Suppressor macrophage treated with lipopolysaccharide for 1 hour (primary cell): ENCODE results near the gene BDH1.
"Not testable (repeated sequence)": the region's sequence is repeated elsewhere in the genome, so short reads cannot be mapped to it uniquely, and the experiment has no call there.

ENCODE experiments used
- DNase-seq, 3 donors: peaks; one replicate each; pipeline ENCODE4 v3.0.0-alpha.2; 2020 to 2022

BDH1 gene, protein sequence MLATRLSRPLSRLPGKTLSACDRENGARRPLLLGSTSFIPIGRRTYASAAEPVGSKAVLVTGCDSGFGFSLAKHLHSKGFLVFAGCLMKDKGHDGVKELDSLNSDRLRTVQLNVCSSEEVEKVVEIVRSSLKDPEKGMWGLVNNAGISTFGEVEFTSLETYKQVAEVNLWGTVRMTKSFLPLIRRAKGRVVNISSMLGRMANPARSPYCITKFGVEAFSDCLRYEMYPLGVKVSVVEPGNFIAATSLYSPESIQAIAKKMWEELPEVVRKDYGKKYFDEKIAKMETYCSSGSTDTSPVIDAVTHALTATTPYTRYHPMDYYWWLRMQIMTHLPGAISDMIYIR

DNA sequence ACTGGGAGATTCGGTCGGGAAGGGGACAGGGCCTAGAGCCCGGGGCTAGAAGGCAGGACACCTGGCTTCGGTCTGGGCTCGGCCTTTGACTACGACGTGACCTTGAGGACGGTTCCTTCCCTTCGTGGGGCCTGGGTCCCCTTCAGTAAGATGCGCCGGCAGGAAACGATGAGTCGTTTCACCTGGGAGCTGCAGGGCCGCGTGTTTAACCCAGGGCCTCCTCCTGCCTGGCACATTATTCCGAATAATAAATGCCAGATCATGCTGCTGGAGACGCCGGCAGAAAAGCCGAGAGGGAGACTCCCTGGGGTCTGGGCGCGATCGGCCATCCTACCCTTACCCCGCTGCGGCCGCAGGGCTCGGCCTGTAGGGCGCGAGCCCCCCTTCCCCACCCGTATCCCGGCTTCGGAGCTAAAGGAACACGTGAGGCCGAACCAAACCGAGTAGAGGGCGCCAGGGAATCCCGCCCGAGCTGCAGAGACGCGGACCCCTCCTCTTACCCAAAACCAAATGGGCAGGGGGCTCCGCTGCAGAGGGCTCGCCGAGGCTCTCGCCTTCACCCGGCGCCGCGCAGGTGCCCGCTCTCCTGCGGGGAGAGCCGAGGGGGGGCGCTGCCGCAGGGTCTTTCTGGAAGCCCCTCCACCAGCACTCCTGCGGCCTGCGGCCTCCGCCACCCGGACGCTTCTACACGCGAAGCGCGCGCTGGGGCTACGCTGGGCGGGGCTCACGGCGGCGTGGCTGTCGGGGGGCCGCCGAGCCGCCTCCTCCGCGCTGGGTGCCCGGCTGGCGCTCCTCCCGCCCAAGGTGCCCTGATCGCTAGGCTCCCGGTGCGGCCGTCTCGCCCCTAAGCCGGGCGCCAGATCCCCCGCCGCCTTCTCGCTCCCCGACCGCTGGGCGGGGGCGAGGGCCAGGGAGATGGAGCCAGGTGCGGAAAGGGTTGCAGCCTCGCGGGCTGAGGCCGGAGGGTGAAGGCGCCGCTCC is at the start of gene BDH1:
BDH1 (minus strand) TSS at position 688 of the 981 bp plus-strand sequence. CDS start 9,525 bp downstream, outside the sequence.
- DNase-seq = peak in 1 of 3 donors; percentile 49

DNA sequence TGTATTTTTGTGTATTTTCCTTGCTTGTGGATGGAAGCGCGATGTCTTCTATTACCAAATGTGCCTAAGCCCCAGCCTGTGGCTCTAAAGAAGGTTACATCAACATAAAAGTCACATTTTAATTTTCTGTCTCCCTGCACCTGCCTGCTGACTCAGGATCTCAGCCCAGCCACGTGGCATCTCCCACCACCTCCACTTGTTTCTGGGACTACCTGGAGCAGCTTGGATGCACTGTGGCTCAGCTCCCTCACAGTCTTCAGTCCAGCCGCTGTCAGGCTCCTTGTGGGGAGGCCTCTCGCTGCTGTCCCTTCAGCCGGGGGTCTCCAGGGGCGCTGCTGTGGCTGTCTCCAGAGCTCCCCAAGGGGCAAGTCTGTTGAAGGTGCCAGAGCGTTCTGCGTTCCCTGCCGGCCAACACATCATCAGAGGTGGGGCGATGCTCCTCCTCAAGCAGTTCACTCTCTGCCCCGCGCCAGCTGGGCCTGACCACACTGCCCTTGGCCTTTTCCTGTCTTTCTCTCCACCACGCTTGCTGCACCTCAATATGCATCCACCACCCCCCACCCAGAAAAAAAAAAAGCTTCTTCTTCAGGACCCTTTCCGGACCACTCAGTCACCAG is 47.7 kb upstream of the BDH1 start:
- DNase-seq = no peak

DNA sequence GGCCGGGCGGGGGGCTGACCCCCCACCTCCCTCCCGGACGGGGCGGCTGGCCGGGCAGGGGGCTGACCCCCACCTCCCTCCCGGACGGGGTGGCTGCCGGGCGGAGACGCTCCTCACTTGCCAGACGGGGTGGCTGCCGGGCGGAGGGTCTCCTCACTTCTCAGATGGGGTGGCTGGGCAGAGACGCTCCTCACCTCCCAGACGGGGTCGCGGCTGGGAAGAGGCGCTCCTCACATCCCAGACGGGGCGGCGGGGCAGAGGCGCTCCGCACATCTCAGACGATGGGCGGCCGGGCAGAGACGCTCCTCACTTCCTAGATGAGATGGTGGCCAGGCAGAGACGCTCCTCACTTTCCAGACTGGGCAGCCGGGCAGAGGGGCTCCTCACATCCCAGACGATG is 46.6 kb upstream of the BDH1 start:
- not testable (repeated sequence) for DNase-seq

- not testable (repeated sequence) for DNase-seq
Measured at GRCh38 chr3:197601566-197601840, 45.7 kb upstream of the BDH1 start.

DNA sequence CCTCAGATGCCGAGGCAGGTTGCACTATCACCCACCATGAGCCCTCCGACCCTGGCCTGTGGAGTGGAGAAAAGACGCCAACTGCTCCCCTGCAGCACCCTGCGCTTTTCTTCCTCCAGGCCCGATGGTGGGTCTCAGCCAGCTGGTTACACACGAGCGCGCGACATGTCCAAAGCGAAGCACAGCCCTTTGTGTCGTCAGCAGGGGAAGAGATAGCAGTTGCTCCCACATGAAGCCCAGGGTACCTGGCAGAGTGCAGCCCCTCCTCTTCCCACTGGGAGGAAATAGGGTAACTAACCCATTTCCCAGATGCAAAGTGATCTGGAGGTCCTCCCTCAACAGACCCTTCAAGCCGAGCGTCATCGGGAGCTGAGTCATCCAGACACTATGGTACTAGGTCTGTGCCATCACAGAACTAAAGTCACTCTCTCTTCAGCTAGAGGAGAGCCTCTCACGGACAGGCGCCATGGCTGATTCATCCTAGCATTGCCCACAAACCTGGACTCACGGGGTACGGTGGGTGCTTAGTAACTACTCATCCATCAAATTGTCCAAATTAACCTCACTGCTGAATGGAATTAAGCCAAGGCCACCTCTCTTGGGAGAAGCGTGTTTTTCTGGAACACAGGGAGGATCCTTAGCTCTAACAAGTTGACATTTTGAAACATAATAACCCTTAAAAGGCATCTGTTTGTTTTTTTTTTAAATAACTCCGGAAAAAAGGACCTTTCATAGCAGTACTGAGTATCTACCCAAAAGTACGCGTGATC is 45.2 kb upstream of the BDH1 start:
- no peak for DNase-seq

DNA sequence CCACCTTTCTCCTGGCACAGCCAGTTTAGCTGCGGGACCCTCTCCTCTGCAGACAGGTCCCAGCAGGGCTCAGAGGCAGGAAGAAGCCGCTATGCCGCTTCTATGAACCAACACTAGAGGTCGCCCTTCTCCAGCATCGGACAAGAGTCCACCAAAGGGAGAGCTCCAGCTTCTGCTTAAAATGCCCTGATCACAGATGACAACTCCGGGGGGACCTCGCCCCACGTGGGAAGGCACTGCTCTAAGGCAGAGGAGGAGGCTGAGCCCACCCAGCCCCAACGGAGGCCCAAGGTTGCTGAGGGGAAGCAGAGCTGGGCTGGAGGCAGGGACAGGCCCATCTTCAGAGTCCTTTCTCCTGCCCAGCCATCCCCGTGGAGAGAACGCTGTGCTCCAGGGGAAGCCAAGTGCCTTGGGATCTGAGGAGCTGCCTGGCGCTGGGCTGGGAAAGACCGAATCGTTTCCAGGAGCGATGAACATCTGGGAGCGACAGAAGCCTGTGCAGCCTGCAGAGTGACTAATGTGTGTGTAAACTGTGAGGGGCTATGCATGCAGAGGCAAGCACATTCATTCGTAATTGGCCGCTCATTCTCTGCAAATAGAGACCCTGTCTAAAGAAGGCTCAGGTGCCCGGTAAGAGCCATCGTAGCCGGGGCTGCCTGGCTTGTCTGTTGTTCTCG is 43.5 kb upstream of the BDH1 start:
- DNase-seq = peak; percentile 80 to 87 (median 84)

GRCh38 chr3:197598404-197598980 is 42.7 kb upstream of the BDH1 start:
- no peak for DNase-seq

GRCh38 chr3:197597335-197597734 is 41.6 kb upstream of the BDH1 start:
- no peak for DNase-seq

- no peak for DNase-seq
Measured at GRCh38 chr3:197595470-197596185, 39.9 kb upstream of the BDH1 start.

- DNase-seq = no peak
Measured at GRCh38 chr3:197593046-197593380, 37.2 kb upstream of the BDH1 start.

- no peak for DNase-seq
Measured at GRCh38 chr3:197592361-197593045, 36.7 kb upstream of the BDH1 start.

DNA sequence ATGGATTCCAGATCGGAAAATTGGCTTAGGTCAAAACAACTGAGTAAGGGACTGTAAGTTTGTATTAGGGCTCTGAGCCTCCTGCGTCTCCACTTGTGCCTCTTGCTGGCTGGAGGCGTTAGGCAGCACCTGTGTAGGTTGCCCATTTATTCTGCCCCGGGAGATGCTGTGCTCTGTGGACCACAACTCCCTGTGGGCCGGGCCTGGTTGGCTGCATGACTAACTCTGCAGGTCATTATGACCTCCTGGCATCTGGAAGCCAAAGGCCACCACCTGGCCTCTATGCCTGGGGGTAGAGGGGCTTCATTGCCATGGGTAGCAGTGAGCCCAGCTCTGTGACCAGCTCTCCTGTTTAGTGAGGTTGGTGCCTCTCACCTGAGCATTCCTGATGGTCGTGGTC is 36.0 kb upstream of the BDH1 start:
- DNase-seq = no peak

DNA sequence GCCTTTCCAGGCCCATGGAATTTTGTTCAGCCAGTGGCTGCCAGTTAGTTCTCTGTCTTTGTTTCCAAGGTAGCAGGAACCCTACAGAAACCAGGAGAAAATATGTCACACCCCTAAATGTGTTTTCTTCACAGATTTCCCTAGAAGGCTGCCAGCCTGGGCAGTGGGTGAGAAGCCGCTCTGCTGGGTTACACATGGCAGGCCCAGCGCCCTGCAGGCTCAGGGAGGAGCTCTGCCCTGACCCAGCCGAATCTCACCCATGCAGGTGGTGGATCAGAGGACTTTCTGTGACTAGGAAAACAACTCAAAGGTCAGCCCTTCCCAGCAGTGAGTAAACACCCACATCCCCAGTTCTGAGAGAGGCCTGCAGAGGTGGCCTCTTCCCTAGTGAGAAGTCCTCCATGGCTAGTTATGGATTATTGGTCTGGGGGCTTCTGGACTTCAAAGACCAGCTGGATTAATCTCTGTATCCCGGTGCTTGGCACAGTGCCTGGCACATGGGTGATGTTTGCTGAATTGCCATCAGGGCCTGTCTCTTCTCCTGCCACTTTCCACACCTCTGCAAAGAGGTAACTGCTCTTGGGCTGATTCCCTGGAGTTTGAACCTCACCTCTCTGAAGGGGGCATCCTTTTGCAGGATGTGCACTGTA is 34.7 kb upstream of the BDH1 start:
- DNase-seq = no peak

GRCh38 chr3:197589545-197589944 is 33.8 kb upstream of the BDH1 start:
- DNase-seq = no peak

- not testable (repeated sequence) for DNase-seq
Measured at GRCh38 chr3:197586768-197587167, 31.0 kb upstream of the BDH1 start.

- DNase-seq = no peak
Measured at GRCh38 chr3:197586181-197586580, 30.4 kb upstream of the BDH1 start.

DNA sequence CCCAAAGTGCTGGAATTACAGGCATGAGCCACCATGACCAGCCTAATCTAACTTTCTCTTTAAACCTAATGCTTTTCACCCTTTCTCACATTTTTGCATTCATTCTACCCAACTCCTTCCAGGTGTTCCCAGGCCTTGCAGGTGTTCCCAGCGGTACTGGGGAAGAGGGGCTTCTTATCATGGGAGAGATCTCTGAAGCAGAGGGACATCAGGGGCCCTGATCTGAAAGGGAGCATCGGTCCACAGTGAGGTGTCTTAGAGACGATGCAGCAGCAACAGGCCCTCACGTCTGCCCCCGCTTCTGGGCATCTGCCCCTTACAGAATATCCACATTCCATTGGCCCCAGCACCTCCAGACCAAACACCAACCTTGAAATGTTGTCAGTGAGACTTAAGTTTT is 29.0 kb upstream of the BDH1 start:
- DNase-seq = no peak

GRCh38 chr3:197583371-197583770 is 27.6 kb upstream of the BDH1 start:
- DNase-seq = no peak

- DNase-seq = no peak
Measured at GRCh38 chr3:197580253-197580691, 24.5 kb upstream of the BDH1 start.

DNA sequence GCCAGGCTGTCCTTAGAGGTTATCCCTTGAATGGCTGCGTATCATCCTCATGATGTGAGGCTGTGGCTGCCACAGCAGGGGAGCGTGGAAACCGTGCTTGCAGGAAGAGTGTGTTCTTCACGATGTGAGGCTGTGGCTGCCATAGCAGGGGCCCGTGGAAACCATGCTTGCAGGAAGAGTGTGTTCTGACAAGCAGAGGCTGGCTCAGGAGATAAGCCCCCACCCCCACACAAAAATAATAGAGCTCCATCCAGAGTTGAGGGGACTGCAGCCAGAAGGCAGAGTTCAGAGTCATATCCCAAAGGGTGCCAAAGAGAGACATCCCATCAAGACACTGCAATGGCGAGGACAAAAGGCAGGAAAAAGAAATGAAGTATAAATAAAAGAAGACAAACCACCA is 22.6 kb upstream of the BDH1 start:
- no peak for DNase-seq
